ENCODE data around the gene PRDM13.

DNA sequence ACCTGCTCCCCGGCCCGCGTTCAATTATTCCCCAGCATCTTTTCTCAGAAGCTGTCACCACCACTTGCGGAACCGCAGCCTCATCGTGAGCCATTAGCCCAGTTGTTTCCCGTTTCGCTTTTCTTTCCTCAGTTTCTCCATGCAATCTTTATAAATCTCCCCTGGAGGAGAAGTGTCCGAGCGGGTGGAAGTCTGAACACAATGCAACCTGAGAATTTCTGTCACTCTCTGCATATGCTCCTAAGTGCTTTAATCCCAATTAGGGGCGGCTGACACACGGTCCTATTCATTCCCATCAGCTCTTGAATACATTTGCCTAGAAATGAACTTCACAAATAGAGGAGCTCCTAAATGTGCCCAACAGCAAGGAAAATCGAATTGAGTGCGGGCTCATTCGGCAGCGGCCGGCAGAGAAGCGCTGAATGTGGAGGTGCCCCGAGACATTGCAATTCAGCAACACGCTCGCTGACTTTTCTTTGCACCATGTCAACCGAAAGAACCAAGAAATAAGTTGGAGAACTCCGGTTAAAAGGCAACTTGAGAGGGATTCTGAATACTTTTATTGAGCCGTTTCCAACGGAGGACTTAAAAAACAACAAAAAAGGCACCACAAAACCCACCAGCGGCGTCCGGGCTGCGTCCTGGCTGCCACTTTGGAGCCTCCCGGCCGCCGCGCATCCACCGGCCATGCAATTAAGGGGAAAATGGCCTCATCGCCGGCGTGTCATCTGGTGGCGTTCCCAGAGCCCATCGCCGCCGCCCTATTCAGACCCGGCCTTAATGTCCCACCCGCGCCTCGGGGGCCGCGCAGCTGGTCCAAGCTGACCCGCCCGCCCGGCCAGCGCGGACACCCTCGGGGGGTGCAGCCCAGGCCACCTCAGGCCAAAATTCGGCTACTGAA, 3.9 kb upstream of the PRDM13 start:
- TF ChIP-seq, protein P1, sequence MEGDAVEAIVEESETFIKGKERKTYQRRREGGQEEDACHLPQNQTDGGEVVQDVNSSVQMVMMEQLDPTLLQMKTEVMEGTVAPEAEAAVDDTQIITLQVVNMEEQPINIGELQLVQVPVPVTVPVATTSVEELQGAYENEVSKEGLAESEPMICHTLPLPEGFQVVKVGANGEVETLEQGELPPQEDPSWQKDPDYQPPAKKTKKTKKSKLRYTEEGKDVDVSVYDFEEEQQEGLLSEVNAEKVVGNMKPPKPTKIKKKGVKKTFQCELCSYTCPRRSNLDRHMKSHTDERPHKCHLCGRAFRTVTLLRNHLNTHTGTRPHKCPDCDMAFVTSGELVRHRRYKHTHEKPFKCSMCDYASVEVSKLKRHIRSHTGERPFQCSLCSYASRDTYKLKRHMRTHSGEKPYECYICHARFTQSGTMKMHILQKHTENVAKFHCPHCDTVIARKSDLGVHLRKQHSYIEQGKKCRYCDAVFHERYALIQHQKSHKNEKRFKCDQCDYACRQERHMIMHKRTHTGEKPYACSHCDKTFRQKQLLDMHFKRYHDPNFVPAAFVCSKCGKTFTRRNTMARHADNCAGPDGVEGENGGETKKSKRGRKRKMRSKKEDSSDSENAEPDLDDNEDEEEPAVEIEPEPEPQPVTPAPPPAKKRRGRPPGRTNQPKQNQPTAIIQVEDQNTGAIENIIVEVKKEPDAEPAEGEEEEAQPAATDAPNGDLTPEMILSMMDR (IDR thresholded peaks at IDR 0.05; ENCODE audit: insufficient read depth, low read depth, low read length) = no peak
- peak; percentile 67 for TF ChIP-seq EZH2 (IDR thresholded peaks at IDR 0.05; ENCODE audit: insufficient read depth, low read length)

All from astrocyte (in vitro differentiated cells and primary cell).